HepG2 (cell line): ENCODE measurements around the gene ACBD3. TPM values are rescaled to one million over a fixed set of nuclear protein-coding genes. Genes with fewer than 3 reads are reported as not detected.

Experiments
- ELF1 ChIP-seq: sonication (generic); formaldehyde crosslinking; IDR thresholded peaks from 2 replicates; pipeline ENCODE4 v1.4.0; 2020; ENCODE audit warnings: missing genetic modification reagents
- KLF12 ChIP-seq: sonication (generic); formaldehyde crosslinking; IDR thresholded peaks from 2 replicates; pipeline ENCODE4 v1.4.0; 2020; ENCODE audit warnings: missing genetic modification reagents, borderline replicate concordance
- MXD4 ChIP-seq: IDR thresholded peaks from 2 replicates; pipeline ENCODE4 v1.6.1; 2016; ENCODE audit warnings: mild to moderate bottlenecking, missing biosample characterization, missing genetic modification reagents
- MYNN ChIP-seq: sonication (generic); formaldehyde crosslinking; IDR thresholded peaks from 2 replicates; pipeline ENCODE4 v1.4.0; 2020; ENCODE audit warnings: mild to moderate bottlenecking, low read depth, missing genetic modification reagents
- NFE2L1 ChIP-seq: sonication (generic); formaldehyde crosslinking; IDR thresholded peaks from 2 replicates; pipeline ENCODE4 v1.4.0; 2020; ENCODE audit warnings: missing genetic modification reagents, mild to moderate bottlenecking, borderline replicate concordance
- NR2F1 ChIP-seq, 2 experiments: fragments of 450-650 bp in 1 of 2; formaldehyde crosslinking in 1 of 2; IDR thresholded peaks; 2 replicates each; pipeline versions ENCODE4 v1.5.0 to v1.6.1; 2016 to 2020; ENCODE audit warnings: mild to moderate bottlenecking in 1 of 2, missing compliant biosample characterization in 1 of 2, missing genetic modification reagents in 1 of 2, moderate library complexity in 1 of 2
- POLR2G ChIP-seq: fragments of 200-400 bp; formaldehyde crosslinking; IDR thresholded peaks from 2 replicates; pipeline ENCODE4 v1.6.1; 2018; ENCODE audit warnings: mild to moderate bottlenecking, low read depth, low read length, moderate library complexity
- SAFB2 ChIP-seq: sonication (generic); formaldehyde crosslinking; IDR thresholded peaks from 2 replicates; pipeline ENCODE4 v1.5.1; 2020; ENCODE audit warnings: missing genetic modification reagents, low read depth, mild to moderate bottlenecking, borderline replicate concordance
- SALL1 ChIP-seq: sonication (generic); formaldehyde crosslinking; IDR thresholded peaks from 2 replicates; pipeline ENCODE4 v1.8.0; 2022; ENCODE audit warnings: mild to moderate bottlenecking, missing genetic modification reagents
- TP53 ChIP-seq: sonication (generic); formaldehyde crosslinking; conservative IDR thresholded peaks from 2 replicates; pipeline ENCODE4 v1.4.0; 2020; ENCODE audit warnings: missing genetic modification reagents
- TRIM24 ChIP-seq: sonication (generic); formaldehyde crosslinking; IDR thresholded peaks from 2 replicates; pipeline ENCODE4 v1.8.0; 2022; ENCODE audit warnings: mild to moderate bottlenecking, missing genetic modification reagents
- YEATS2 ChIP-seq: sonication (generic); formaldehyde crosslinking; IDR thresholded peaks from 2 replicates; pipeline ENCODE4 v1.4.0; 2020; ENCODE audit warnings: missing genetic modification reagents, borderline replicate concordance
- ZBTB20 ChIP-seq: sonication (generic); formaldehyde crosslinking; IDR thresholded peaks from 2 replicates; pipeline ENCODE4 v1.8.1; 2023; ENCODE audit warnings: missing genetic modification reagents, low read depth, mild to moderate bottlenecking, borderline replicate concordance
- ZNF101 ChIP-seq: sonication (generic); formaldehyde crosslinking; IDR thresholded peaks from 2 replicates; pipeline ENCODE4 v1.4.0; 2020; ENCODE audit warnings: mild to moderate bottlenecking, low read depth, missing genetic modification reagents, borderline replicate concordance
- ZNF230 ChIP-seq: sonication (generic); formaldehyde crosslinking; IDR thresholded peaks from 2 replicates; pipeline ENCODE4 v1.4.0; 2020; ENCODE audit warnings: mild to moderate bottlenecking, missing genetic modification reagents
- ZNF24 ChIP-seq: fragments of 450-650 bp; IDR thresholded peaks from 2 replicates; pipeline ENCODE4 v1.6.1; 2017; ENCODE audit warnings: antibody characterized with exemption, mild to moderate bottlenecking
- ZNF839 ChIP-seq: sonication (generic); formaldehyde crosslinking; IDR thresholded peaks from 2 replicates; pipeline ENCODE4 v1.4.0; 2020; ENCODE audit warnings: missing genetic modification reagents, mild to moderate bottlenecking, borderline replicate concordance
- polyA plus RNA-seq, 8 experiments: library from polyadenylated mRNA; depleted of rRNA in 3 of 8; stranded (reverse) in 7 of 8; unstranded in 1 of 8; fragments of >200 nt; fragmentation: Illumina TruSeq in 4 of 8; extraction: Trizol in 4 of 8; gene quantifications; 2 replicates each; pipeline versions ENCODE4 v1.2.1 to v1.2.3, GENCODE V29; 2011 to 2016; ENCODE audit warnings: low read depth in 4 of 8, missing spikeins in 1 of 8, mixed read lengths in 1 of 8; ENCODE audit not compliant: insufficient read depth in 1 of 8
- total RNA-seq, 5 experiments: library from RNA; depleted of rRNA; stranded (reverse); fragments of >200 nt; fragmentation: Illumina TruSeq; extraction: Trizol; gene quantifications; 2 replicates each; pipeline ENCODE4 v1.2.3, GENCODE V29; 2016; ENCODE audit warnings: low read depth in 1 of 5
- TF ChIP-seq, protein P1 (sequence below): sonication (generic); formaldehyde crosslinking; IDR thresholded peaks from 2 replicates; pipeline ENCODE4 v1.4.0; 2020; ENCODE audit warnings: missing genetic modification reagents
- TF ChIP-seq, protein P2 (sequence below): fragments of 450-650 bp; IDR thresholded peaks from 2 replicates; pipeline ENCODE4 v1.6.1; 2016
- TF ChIP-seq, protein P3 (sequence below): sonication (generic); formaldehyde crosslinking; IDR thresholded peaks from 2 replicates; pipeline ENCODE4 v1.4.0; 2020; ENCODE audit warnings: mild to moderate bottlenecking, missing genetic modification reagents
- TF ChIP-seq, protein P4 (sequence below): sonication (generic); formaldehyde crosslinking; IDR thresholded peaks from 2 replicates; pipeline ENCODE4 v1.4.0; 2020; ENCODE audit warnings: low read depth, mild to moderate bottlenecking, missing genetic modification reagents
- TF ChIP-seq, protein P5 (sequence below): sonication (generic); formaldehyde crosslinking; IDR thresholded peaks from 2 replicates; pipeline ENCODE4 v1.9.0; 2021; ENCODE audit warnings: missing genetic modification reagents, borderline replicate concordance
- TF ChIP-seq, protein P6 (sequence below): sonication (generic); formaldehyde crosslinking; IDR thresholded peaks from 2 replicates; pipeline ENCODE4 v1.8.0; 2022; ENCODE audit warnings: mild to moderate bottlenecking, missing genetic modification reagents, moderate library complexity

Gene ACBD3
- total and polyA plus RNA-seq, 2 of the 13 experiments (the other 11 are each of a cell fraction or from before 2014, with no cell fraction given), result 24.3 to 39.3 TPM

DNA sequence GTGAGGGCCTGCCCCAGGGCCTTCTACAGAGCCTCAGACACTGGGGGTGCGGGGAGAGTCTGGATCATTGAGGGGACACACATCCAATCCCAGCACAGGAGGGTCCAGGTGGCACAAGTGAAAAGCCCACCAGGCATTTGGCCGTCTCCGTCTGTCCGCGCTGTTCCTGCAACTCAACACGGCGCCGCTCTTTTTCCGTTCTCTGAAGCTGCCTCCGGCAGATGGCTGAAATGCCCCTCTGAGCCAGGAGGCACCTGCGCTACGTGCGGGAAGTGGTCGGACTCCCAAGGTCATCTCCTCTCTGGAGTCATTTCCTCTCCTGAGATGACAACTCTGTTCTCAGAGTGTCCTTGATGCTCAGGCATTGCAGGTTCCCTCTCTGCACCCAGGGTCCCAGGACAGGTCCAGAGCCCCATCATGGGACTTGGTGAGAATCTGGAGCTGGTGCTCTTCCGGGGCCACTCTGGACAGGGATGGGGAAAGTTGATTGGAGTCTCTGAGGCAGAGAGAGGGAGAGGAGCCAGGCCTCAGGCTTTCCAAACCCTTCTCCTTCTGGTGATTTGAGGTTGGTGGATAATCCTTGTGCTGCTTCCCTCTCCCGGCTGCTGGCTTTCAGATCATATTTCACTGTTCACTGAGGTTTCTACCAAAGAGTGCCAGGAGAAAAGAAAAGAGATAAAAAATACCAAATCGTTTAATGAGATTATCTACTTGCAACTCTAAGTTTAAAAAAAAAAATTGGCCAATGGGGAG is 22.9 kb upstream of the ACBD3 start (continued):
- TF ChIP-seq, protein P1, sequence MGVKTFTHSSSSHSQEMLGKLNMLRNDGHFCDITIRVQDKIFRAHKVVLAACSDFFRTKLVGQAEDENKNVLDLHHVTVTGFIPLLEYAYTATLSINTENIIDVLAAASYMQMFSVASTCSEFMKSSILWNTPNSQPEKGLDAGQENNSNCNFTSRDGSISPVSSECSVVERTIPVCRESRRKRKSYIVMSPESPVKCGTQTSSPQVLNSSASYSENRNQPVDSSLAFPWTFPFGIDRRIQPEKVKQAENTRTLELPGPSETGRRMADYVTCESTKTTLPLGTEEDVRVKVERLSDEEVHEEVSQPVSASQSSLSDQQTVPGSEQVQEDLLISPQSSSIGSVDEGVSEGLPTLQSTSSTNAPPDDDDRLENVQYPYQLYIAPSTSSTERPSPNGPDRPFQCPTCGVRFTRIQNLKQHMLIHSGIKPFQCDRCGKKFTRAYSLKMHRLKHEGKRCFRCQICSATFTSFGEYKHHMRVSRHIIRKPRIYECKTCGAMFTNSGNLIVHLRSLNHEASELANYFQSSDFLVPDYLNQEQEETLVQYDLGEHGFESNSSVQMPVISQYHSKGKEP (CRISPR knock-in tag), result no peak
- TF ChIP-seq, protein P2, sequence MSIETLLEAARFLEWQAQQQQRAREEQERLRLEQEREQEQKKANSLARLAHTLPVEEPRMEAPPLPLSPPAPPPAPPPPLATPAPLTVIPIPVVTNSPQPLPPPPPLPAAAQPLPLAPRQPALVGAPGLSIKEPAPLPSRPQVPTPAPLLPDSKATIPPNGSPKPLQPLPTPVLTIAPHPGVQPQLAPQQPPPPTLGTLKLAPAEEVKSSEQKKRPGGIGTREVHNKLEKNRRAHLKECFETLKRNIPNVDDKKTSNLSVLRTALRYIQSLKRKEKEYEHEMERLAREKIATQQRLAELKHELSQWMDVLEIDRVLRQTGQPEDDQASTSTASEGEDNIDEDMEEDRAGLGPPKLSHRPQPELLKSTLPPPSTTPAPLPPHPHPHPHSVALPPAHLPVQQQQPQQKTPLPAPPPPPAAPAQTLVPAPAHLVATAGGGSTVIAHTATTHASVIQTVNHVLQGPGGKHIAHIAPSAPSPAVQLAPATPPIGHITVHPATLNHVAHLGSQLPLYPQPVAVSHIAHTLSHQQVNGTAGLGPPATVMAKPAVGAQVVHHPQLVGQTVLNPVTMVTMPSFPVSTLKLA, result no peak
- no peak for TF ChIP-seq KLF12 (CRISPR knock-in tag)
- no peak for TF ChIP-seq ZNF839 (CRISPR knock-in tag)
- TF ChIP-seq POLR2G, result no peak
- TF ChIP-seq, protein P3, sequence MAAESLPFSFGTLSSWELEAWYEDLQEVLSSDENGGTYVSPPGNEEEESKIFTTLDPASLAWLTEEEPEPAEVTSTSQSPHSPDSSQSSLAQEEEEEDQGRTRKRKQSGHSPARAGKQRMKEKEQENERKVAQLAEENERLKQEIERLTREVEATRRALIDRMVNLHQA (CRISPR knock-in tag), result no peak
- no peak for TF ChIP-seq ZNF101
- TF ChIP-seq NFE2L1 (CRISPR knock-in tag), result no peak
- 0 out of 2 replicates have a peak, but pooled peaks have one; percentile 18 for TF ChIP-seq SALL1
- TF ChIP-seq MYNN (CRISPR knock-in tag), result no peak
- no peak for TF ChIP-seq ZBTB20 (CRISPR knock-in tag)
- TF ChIP-seq MXD4 (CRISPR knock-in tag), result no peak
- TF ChIP-seq, protein P4, sequence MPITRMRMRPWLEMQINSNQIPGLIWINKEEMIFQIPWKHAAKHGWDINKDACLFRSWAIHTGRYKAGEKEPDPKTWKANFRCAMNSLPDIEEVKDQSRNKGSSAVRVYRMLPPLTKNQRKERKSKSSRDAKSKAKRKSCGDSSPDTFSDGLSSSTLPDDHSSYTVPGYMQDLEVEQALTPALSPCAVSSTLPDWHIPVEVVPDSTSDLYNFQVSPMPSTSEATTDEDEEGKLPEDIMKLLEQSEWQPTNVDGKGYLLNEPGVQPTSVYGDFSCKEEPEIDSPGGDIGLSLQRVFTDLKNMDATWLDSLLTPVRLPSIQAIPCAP (CRISPR knock-in tag), result no peak
- TF ChIP-seq SAFB2 (CRISPR knock-in tag), result no peak
- TF ChIP-seq, protein P5, sequence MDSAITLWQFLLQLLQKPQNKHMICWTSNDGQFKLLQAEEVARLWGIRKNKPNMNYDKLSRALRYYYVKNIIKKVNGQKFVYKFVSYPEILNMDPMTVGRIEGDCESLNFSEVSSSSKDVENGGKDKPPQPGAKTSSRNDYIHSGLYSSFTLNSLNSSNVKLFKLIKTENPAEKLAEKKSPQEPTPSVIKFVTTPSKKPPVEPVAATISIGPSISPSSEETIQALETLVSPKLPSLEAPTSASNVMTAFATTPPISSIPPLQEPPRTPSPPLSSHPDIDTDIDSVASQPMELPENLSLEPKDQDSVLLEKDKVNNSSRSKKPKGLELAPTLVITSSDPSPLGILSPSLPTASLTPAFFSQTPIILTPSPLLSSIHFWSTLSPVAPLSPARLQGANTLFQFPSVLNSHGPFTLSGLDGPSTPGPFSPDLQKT, result no peak
- no peak for TF ChIP-seq YEATS2 (CRISPR knock-in tag)
- TF ChIP-seq TP53 (CRISPR knock-in tag), result no peak
- TF ChIP-seq ZNF24, result no peak
- no peak for TF ChIP-seq TRIM24 (CRISPR knock-in tag)
- no peak for TF ChIP-seq ZNF230 (CRISPR knock-in tag)
- TF ChIP-seq, protein P6, sequence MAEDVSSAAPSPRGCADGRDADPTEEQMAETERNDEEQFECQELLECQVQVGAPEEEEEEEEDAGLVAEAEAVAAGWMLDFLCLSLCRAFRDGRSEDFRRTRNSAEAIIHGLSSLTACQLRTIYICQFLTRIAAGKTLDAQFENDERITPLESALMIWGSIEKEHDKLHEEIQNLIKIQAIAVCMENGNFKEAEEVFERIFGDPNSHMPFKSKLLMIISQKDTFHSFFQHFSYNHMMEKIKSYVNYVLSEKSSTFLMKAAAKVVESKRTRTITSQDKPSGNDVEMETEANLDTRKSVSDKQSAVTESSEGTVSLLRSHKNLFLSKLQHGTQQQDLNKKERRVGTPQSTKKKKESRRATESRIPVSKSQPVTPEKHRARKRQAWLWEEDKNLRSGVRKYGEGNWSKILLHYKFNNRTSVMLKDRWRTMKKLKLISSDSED (CRISPR knock-in tag), result no peak
- TF ChIP-seq ELF1, result no peak
- no peak for TF ChIP-seq NR2F1 (CRISPR knock-in tag; IDR thresholded peaks at IDR 0.05)
